SH-SY5Y (cell line): ENCODE data around the gene KPTN.

Source experiments
- GATA2 ChIP-seq: IDR thresholded peaks from 2 replicates; pipeline ENCODE4 v1.6.1; 2011; ENCODE audit warnings: mild to moderate bottlenecking, low read depth, low read length
- GATA3 ChIP-seq: IDR thresholded peaks from 2 replicates; pipeline ENCODE4 v1.6.1; 2011; ENCODE audit warnings: low read depth, mild to moderate bottlenecking, low read length, moderate library complexity

Gene KPTN

DNA sequence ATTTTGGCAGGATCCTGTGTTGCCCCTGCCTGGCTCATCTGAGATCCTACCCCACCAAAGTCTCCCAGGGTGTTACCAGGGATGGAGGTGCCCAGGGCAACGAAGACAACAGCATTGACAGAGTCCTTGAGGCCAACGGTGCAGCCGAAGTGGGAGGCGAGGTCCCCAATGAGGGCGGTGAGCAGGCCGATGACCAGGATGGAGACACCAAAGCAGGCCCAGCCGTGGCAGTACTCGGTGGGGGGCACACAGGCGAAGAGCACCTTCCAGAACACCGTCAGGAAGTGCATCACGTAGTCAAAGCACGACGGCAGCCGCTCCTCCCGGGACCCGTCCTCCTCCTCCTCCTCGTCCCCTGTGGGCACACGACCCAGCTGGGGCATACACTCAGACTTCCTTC lies 51.9 kb downstream of the KPTN start:
- no peak for TF ChIP-seq GATA2
- no peak for TF ChIP-seq GATA3

DNA sequence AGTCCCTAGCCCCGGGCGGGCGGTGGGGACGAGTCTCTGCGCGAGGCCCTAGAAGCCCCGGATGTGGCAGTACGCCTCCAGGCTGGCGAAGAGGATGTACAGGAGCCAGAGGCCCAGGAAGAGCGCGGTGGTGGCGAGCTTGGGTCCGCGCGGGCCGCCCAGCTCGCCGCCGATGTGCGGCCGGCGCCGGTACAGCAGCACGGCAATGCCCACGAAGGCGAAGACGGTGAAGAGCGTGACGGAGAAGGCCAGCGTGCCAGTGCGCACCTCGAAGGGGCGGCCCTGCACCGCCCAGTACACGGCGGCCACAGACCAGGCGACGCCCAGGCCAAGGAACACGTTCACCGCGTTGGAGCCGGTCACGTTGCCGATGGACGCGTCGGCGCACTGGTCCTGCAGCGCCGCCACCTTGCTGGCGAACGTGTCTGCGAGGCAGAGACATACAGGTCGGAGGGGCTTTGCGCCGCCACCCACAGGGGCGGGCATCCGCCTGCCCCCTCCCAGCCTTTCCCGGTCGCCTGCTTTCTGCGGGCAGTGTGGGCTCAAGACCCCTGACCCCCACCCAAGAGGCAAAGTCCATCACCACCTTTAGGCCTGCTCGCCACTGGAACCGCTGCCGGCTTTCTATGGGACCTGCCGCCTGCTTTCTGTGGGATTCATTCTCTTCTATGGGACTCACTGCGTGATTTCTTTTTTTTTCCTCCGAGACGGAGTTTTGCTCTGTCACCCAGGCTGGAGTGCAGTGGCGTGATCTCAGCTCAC lies 53.8 kb downstream of the KPTN start:
- TF ChIP-seq GATA3, result no peak
- no peak for TF ChIP-seq GATA2

DNA sequence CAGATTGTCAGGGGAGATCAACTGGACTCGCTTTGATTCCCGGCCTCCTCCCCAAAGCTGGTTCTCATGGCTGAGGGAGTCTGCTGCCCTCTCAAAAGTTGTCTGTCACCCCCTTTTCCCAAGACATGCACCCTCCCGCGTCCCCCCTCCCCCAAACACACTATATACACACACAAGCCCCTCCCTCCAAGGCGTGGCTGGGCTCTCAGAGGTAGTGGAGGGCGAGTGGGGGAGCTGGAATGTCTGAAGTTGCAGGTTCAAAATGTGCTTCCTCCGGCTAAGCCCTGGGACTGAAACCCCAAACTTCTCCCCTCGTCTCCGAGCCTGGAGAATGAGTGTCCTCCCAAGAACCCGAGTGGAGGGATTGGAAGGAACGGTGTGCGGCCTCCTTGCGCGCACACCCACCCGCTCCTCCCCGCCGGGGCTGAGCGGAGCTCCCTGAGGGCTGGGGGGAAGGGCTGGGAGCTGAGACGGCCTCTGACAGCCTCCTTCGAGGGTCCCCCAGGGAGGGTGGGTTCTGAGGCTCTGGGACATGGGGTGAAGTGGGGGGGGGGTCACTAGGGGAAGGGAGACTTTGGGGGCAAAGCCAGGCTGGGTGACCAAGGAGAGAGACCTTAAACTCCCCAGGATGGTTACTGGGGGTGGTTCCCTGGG lies 54.8 kb downstream of the KPTN start:
- no peak for TF ChIP-seq GATA3
- TF ChIP-seq GATA2, result no peak

DNA sequence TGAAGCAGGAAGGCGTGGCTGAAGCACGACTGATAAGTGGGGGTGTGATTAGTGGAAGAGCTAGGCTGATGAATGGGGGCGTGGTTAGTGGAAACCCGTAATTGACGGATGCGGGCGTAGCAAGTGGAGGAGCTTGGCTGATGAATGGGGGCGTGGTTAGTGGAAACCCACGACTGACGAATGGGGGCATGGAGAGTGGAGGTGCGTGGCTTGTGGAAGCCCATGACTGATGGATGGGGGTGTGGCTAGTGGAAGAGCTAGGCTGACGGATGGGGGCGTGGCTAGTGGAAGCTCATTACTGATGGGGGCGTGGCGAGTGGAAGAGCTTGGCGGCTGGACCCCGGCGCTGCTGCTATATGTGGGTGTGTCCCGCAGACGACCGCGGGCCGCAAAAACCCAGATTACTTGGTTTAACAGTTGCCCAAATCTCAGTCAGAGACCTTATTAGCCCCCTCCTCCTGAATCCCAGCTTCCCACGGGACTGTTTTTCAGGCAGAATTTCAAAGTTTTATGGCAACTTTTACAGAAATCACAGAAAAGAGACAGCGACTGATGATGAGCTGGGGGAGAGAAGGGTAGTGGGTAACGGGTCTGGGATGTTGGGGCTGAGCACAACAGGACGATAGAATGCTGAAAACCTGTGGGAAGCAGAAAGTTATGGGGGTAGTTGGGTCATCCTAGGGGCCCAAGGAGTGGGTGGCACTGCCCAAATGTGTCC lies 55.7 kb downstream of the KPTN start:
- TF ChIP-seq GATA2, result no peak
- no peak for TF ChIP-seq GATA3

DNA sequence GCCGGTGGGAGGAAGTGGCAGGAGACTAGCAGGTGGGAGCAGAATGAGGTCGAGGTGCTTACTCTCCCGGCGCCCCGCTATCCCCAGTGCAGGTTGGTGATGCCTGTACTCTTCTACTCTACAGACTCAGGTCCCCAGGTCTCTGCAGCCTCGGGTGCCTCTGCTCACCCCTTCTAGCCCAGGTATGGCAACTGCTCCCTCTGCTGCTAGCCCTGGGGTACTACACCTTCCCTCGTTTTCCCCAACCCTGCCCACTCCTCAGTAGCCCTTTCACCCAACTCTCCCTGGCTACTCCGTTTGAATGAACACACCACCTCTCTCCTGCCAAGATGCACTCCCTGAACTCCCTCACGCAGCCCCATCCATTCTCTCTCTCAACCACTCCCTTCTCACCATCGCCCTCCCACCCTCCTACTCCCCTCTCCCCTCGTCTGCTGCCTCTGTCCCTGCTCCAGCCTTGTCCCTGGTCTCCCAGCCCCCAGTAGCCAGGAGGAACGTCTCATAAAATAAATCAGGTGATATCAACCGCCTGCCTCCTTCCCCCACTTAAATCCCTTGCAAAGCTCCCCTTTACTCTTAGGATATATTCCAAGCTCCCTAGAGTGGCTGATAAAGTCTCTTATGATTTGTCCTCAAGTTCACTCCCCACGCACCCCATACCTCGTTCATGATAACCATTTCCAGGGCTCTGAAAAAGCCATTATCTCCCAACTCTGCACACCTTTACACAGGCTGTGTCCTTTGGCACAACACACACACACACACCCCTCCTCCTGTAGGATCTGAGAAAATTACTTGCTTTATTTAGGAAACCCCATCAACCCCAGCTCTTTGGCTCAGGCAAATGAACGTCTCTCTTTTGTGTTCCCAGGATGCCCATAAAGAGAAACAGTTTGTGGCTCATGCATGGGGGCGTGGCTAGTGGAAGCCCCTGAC lies 56.5 kb downstream of the KPTN start:
- TF ChIP-seq GATA2, result no peak
